Measurements from ENCODE around the gene SSBP4.
A peak's percentile ranks its signal among the peaks of the same experiment; 100 is the strongest.

The SSBP4 gene

DNA sequence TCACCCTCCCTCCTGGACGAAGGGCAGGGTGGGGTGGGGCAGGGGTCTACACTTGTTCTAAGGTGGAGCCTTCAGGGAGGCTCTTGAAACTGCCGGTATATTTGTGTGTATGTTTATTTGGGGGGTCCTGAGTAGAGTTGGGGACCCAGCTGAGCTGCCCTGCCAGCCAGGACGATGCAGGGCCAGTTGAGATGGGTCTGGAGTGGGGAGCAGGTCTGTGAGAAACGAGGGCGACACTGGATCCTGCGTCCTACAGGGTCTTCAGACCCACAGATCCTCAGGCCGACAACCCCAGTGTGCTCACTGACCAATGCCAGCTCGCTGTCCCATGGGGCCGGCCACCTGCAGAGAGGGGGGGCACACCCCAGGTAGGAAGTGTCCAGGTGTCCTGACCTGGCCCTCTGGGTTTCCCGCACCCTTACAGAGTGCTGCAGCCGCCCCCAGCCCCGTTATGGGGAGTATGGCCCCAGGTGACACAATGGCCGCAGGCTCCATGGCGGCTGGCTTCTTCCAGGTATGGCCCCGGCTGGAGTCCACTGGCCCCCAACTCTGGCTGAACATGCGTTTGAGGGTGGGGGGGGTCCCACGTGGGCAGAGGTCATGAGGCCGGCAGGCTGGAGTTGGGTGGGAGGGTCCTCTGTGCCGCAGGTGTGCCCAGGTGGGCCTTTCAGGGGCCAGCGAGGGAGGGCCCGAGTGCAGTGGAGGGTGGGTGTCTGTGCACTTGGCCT is 11.4 kb downstream of the SSBP4 start:
- TF ChIP-seq, protein P1, sequence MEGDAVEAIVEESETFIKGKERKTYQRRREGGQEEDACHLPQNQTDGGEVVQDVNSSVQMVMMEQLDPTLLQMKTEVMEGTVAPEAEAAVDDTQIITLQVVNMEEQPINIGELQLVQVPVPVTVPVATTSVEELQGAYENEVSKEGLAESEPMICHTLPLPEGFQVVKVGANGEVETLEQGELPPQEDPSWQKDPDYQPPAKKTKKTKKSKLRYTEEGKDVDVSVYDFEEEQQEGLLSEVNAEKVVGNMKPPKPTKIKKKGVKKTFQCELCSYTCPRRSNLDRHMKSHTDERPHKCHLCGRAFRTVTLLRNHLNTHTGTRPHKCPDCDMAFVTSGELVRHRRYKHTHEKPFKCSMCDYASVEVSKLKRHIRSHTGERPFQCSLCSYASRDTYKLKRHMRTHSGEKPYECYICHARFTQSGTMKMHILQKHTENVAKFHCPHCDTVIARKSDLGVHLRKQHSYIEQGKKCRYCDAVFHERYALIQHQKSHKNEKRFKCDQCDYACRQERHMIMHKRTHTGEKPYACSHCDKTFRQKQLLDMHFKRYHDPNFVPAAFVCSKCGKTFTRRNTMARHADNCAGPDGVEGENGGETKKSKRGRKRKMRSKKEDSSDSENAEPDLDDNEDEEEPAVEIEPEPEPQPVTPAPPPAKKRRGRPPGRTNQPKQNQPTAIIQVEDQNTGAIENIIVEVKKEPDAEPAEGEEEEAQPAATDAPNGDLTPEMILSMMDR (conservative IDR thresholded peaks at IDR 0.05; ENCODE audit: low read depth), result no peak
- POLR2A ChIA-PET (ENCODE audit: low non-redundant PET), result no interaction called here
- DNase-seq (ENCODE audit: low spot score), result no peak
- CTCF ChIA-PET, result no interaction called here
- peak overlapping the region; percentile 86 for H3K27ac ChIP-seq

DNA sequence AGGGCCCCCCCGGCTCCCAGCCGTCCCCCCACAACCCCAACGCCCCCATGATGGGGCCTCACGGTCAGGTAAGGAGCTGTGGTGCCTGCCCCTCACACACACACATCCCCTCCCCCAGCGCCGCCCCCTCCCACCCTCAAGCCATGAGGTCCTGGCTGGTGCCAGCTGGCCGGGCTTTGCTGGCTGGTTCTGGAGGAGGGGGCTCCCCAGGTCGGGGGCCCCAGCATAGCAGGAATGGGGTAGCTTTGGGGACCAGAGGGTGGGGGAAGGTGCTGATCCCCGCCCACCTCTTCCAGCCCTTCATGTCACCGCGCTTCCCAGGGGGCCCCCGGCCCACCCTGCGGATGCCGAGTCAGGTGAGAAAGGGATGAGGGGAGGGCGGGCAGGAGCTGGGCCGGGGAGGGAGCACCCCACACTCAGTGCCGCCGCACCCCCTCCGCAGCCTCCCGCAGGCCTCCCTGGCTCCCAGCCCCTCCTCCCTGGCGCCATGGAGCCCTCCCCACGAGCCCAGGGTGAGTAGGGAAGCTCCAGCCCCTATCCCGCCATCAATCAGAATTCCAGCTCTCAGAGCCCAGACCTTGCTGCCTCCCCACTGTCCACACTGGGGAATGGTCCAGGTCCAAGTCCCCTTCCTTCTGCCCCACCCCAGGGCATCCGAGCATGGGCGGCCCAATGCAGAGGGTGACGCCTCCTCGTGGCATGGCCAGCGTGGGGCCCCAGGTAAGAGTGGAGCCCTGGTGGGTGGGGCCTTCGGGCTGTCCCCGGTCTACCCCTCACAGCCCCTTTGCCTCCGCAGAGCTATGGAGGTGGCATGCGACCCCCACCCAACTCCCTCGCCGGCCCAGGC is 12.4 kb downstream of the SSBP4 start:
- ChIA-PET CTCF (no interaction called here), POLR2A (ENCODE audit: low non-redundant PET) (no interaction called here)
- DNase-seq (ENCODE audit: low spot score), result no peak
- peak overlapping the region; percentile 94 for H3K27ac ChIP-seq
- TF ChIP-seq, protein P1 (conservative IDR thresholded peaks at IDR 0.05; ENCODE audit: low read depth), result no peak

DNA sequence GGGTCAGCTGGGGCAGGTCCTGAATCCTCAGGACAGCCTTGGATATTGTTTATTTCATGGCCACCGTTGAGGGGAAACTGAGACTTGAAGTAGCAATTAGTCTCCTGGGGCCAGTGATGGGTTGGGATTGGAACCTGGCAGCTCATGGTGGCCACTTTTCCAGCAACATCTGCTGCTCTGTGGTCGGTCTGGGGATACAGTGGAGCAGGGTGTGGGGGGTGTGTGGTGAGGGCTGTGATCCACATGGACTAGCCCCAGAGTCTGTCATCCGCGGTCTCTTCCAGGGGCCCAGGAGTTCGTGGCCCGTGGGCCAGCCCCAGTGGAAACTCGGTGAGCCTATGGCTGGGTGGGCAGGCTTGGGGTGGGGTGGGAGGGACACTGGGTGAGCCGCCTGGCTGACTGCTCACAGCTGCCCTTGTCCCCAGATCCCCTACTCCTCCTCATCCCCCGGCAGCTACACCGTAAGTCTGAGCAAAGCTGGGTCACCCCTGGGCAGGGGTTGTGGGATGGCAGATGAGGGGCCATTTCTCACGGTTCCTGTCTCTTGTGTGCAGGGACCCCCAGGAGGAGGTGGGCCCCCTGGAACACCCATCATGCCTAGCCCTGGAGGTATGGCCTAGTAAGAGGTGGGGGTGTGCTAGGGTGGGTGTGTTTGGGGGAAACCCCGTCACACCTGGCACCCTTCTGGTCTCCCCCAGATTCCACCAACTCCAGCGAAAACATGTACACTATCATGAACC is 13.2 kb downstream of the SSBP4 start:
- peak overlapping the region; percentile 94 for H3K27ac ChIP-seq
- TF ChIP-seq, protein P1 (conservative IDR thresholded peaks at IDR 0.05; ENCODE audit: low read depth), result no peak
- POLR2A ChIA-PET (ENCODE audit: low non-redundant PET), result interaction anchor here (0.6 kb wide), 1 partner anchor 17 kb away, joined by 3 read pairs; no protein-coding TSS in a partner anchor
- DNase-seq (ENCODE audit: low spot score), result no peak
- CTCF ChIA-PET, result no interaction called here

DNA sequence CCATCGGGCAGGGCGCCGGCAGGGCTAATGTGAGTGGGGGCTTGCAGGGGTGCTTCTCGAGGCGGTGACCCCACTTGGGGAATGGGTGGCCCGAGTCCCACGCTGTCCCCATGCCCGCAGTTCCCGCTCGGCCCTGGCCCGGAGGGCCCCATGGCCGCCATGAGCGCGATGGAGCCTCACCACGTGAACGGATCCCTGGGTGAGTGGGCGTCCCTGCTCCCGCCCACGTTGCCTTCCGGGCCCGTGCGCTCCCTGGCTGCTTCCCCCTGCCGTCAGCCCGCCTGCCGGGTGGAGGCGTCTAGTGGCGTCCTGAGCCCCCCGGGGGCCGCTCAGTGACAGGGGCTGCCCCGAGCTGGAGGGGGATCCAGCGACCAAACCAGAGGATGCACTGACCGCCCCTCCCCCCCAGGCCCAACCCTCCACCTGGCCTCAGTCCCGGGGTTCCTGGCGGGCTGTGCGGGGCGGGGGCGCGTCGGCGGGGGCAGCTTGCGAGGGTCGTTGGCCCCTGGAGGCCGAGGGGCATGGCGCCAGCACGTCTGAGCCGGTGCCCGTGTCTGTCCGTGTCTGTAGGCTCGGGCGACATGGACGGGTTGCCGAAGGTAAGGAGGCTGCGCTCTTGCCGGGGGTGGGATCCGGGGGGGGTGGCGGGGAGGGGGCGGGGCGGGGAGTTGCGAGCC is 14.0 kb downstream of the SSBP4 start:
- CTCF ChIA-PET, result interaction anchor here (1.0 kb wide), 1 partner anchor 18 kb away, joined by 4 read pairs; no protein-coding TSS in a partner anchor
- TF ChIP-seq, protein P1 (conservative IDR thresholded peaks at IDR 0.05; ENCODE audit: low read depth), result no peak
- DNase-seq (ENCODE audit: low spot score), result no peak
- peak overlapping the region; percentile 94 for H3K27ac ChIP-seq
- POLR2A ChIA-PET (ENCODE audit: low non-redundant PET), result interaction anchor here (0.6 kb wide), 1 partner anchor 18 kb away, joined by 3 read pairs; no protein-coding TSS in a partner anchor

DNA sequence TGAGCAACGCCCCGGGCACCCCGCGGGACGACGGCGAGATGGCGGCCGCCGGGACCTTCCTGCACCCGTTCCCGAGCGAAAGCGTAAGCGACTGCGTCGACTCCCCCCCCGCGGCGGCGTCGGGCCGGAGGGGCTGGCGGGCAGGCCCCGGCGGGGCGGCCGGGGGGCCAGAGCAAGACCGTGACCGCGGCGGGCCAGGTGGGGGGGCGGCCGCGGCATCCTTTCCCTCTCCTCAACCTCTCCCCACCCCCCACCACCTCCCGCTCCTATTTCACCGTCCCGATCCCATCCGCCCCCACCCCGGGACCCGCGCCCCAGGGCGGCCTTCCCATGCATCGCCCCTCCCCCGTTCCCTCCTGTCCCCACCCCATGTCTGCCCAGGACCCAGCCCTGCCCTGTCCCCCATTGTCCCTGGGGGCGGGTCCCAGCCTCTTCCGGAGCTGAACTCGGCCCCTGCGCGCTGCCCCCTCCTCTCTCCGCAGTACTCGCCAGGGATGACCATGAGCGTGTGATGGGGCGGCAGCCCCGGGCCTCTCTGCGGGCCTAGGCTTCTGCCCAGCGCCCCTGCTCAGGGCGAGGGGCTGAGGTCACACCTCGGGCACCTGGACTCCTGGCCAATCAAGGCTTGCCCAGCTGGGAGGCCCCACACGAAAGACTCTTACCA is 14.7 kb downstream of the SSBP4 start:
- DNase-seq (ENCODE audit: low spot score), result no peak
- POLR2A ChIA-PET (ENCODE audit: low non-redundant PET), result no interaction called here

More for the DNA sequence above, 14.7 kb downstream of the SSBP4 start:
- CTCF ChIA-PET, result interaction anchor here (1.0 kb wide), 2 partner anchors 15 to 17 kb away, joined by 4 to 5 read pairs; partner anchors contain the start of gene SSBP4
- H3K27ac ChIP-seq, result peak overlapping the region; percentile 94
- TF ChIP-seq, protein P1 (conservative IDR thresholded peaks at IDR 0.05; ENCODE audit: low read depth), result no peak

Data from RWPE1 (cell line).